OCI-LY7 (cell line): Measurements from ENCODE around the gene MATCAP1. TPM values are rescaled to one million over a fixed set of nuclear protein-coding genes. Genes with fewer than 3 reads are reported as not detected.

Source experiments
- BruUV-seq: library from RNA; stranded (reverse); fragments of 400-500 nt; replicated peaks from 2 replicates; lab custom pipeline; 2021; lab: Mats Ljungman, UMichigan
- CTCF ChIA-PET: fragments of 300-600 bp; sonication (Branson Sonifier 250); formaldehyde crosslinking; loops from one replicate; lab custom pipeline; 2022; ENCODE audit warnings: antibody characterized with exemption; ENCODE audit not compliant: unreplicated experiment; lab: Charles Lee
- POLR2A ChIA-PET: fragments of 300-600 bp; sonication (Branson Sonifier 250); formaldehyde crosslinking; loops from one replicate; lab custom pipeline; 2022; ENCODE audit warnings: antibody characterized with exemption; lab: Charles Lee
- DNase-seq: peaks from one replicate; pipeline ENCODE4 v3.0.0-alpha.2; 2015; ENCODE audit warnings: low spot score
- H2AFZ ChIP-seq: fragments of 200-600 bp; sonication (generic), shearing (Covaris generic); 2 replicates; pipeline ENCODE4 v1.6.1; 2014; ENCODE audit warnings: mild to moderate bottlenecking, antibody characterized with exemption, low read length, moderate library complexity
- H3K27ac ChIP-seq: fragments of 200-600 bp; sonication (generic); 2 replicates; pipeline ENCODE4 v1.5.1; 2014; ENCODE audit warnings: mixed run types, low read depth, mild to moderate bottlenecking, moderate library complexity, low read length, inconsistent platforms; ENCODE audit not compliant: poor library complexity, severe bottlenecking
- H3K36me3 ChIP-seq: fragments of 200-600 bp; sonication (generic); 2 replicates; pipeline ENCODE4 v1.6.1; 2014; ENCODE audit warnings: mild to moderate bottlenecking, antibody characterized with exemption, low read length, moderate library complexity, mixed read lengths; ENCODE audit not compliant: insufficient read depth
- H3K4me1 ChIP-seq: fragments of 200-600 bp; sonication (generic); 2 replicates; pipeline ENCODE4 v1.5.1; 2014; ENCODE audit warnings: mild to moderate bottlenecking, low read length; ENCODE audit not compliant: insufficient read depth, poor library complexity, severe bottlenecking
- H3K4me2 ChIP-seq: fragments of 200-600 bp; sonication (generic); 2 replicates; pipeline ENCODE4 v1.6.1; 2014; ENCODE audit warnings: mild to moderate bottlenecking, low read length
- H3K4me3 ChIP-seq: fragments of 200-600 bp; sonication (generic); 2 replicates; pipeline ENCODE4 v1.5.1; 2014; ENCODE audit warnings: mild to moderate bottlenecking, low read depth, low read length; ENCODE audit not compliant: poor library complexity, severe bottlenecking
- H3K79me2 ChIP-seq: fragments of 200-600 bp; sonication (generic); 2 replicates; pipeline ENCODE4 v1.6.1; 2016; ENCODE audit warnings: low read depth, mild to moderate bottlenecking, low read length, moderate library complexity, mixed read lengths; ENCODE audit not compliant: insufficient read depth
- H3K9me2 ChIP-seq: fragments of 200-600 bp; sonication (generic); 2 replicates; pipeline ENCODE4 v1.6.1; 2016; ENCODE audit warnings: mild to moderate bottlenecking, low read length, mixed read lengths; ENCODE audit not compliant: insufficient read depth
- H3K9me3 ChIP-seq: fragments of 200-600 bp; sonication (generic); 2 replicates; pipeline ENCODE4 v1.6.1; 2014; ENCODE audit warnings: mild to moderate bottlenecking, mixed run types, low read length, mixed read lengths
- H4K20me1 ChIP-seq: fragments of 200-600 bp; sonication (generic); 2 replicates; pipeline ENCODE4 v1.6.1; 2014; ENCODE audit warnings: mild to moderate bottlenecking, antibody characterized with exemption, low read length, moderate library complexity, mixed read lengths; ENCODE audit not compliant: insufficient read depth
- EZH2phosphoT487 ChIP-seq: fragments of 200-600 bp; sonication (generic); IDR thresholded peaks from 2 replicates; pipeline ENCODE4 v1.6.1; 2018; ENCODE audit warnings: low read depth, borderline replicate concordance, mild to moderate bottlenecking, mixed run types, antibody characterized with exemption, low read length, moderate library complexity, mixed read lengths
- intact Hi-C: fragments of 100-400 bp; cut with micrococcal nuclease; formaldehyde crosslinking; loops from one replicate; pipeline ENCODE4 v1.10.0; 2022; ENCODE audit not compliant: unreplicated experiment
- total RNA-seq, 2 experiments: library from RNA; depleted of rRNA in 1 of 2; stranded (reverse); fragments of >200 nt in 1 of 2; shearing (Covaris generic) in 1 of 2; gene quantifications; 2 replicates each; pipeline ENCODE4 v1.2.3, GENCODE V29; 2014 to 2022
- TF ChIP-seq, protein P1 (sequence below): fragments of 200-600 bp; sonication (generic); conservative IDR thresholded peaks from 2 replicates; pipeline ENCODE4 v1.5.1; 2014; ENCODE audit warnings: mild to moderate bottlenecking, antibody characterized with exemption, low read length, moderate library complexity, mixed read lengths

MATCAP1 gene
- total RNA-seq, 2 experiments from 2014 or later = 22.9 to 39.6 TPM

GRCh38 chr16:67187175-67187890 is 3.6 kb upstream of the MATCAP1 start:
- H3K79me2 ChIP-seq = peaks cover 4% of the 10 kb centered on the region; the same call in 1 of the 2 replicates
- no peaks in the 10 kb centered on the region for H3K9me3 ChIP-seq
- H2AFZ ChIP-seq = no peak overlapping the region
- no peaks in the 10 kb centered on the region for H4K20me1 ChIP-seq
- ChIA-PET POLR2A (no interaction called here), CTCF (no interaction called here)
- H3K4me3 ChIP-seq = no peak overlapping the region
- no peak overlapping the region for H3K4me2 ChIP-seq
- intact Hi-C loops = loop anchor here (10.0 kb wide), 1 partner anchor 173 kb away; no protein-coding TSS in a partner anchor
- H3K27ac ChIP-seq = no peak overlapping the region
- TF ChIP-seq, protein P1, sequence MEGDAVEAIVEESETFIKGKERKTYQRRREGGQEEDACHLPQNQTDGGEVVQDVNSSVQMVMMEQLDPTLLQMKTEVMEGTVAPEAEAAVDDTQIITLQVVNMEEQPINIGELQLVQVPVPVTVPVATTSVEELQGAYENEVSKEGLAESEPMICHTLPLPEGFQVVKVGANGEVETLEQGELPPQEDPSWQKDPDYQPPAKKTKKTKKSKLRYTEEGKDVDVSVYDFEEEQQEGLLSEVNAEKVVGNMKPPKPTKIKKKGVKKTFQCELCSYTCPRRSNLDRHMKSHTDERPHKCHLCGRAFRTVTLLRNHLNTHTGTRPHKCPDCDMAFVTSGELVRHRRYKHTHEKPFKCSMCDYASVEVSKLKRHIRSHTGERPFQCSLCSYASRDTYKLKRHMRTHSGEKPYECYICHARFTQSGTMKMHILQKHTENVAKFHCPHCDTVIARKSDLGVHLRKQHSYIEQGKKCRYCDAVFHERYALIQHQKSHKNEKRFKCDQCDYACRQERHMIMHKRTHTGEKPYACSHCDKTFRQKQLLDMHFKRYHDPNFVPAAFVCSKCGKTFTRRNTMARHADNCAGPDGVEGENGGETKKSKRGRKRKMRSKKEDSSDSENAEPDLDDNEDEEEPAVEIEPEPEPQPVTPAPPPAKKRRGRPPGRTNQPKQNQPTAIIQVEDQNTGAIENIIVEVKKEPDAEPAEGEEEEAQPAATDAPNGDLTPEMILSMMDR = no peak
- TF ChIP-seq EZH2phosphoT487 = no peak
- no TSS peak for BruUV-seq
- H3K9me2 ChIP-seq = no peaks in the 10 kb centered on the region
- H3K4me1 ChIP-seq = peaks cover 18% of the 10 kb centered on the region
- 0 out of 2 replicates have a peak, but pooled peaks cover 2% of the 10 kb centered on the region for H3K36me3 ChIP-seq
- no peak for DNase-seq

DNA sequence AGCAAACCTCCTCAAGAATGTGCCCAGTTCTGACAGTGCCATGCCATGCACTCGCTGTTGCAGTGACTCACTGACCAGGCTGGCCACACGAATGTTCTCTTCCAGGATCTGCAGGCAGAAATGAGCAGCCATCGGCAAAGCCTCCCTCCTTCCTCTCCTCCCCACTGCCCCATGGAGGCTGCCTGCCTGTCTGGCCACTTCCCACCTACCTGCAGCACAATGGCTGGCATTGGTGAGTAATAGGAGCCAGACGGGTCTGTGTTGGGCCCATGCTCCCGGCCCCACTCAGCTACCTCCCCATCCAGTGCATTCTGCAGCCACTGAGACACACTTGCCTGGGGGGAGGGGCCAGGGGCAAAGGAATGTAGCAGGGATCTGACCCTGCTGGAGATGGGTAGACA is 2.8 kb upstream of the MATCAP1 start:
- ChIA-PET POLR2A (no interaction called here), CTCF (no interaction called here)
- no peaks in the 10 kb centered on the region for H4K20me1 ChIP-seq
- H3K27ac ChIP-seq = no peak overlapping the region
- TF ChIP-seq, protein P1 = no peak
- TF ChIP-seq EZH2phosphoT487 = no peak
- peaks cover 18% of the 10 kb centered on the region for H3K4me1 ChIP-seq
- intact Hi-C loops = loop anchor here (10.0 kb wide), 1 partner anchor 172 kb away; no protein-coding TSS in a partner anchor
- H3K9me2 ChIP-seq = no peaks in the 10 kb centered on the region
- no peak overlapping the region for H3K4me2 ChIP-seq
- no peaks in the 10 kb centered on the region for H3K79me2 ChIP-seq
- BruUV-seq = no TSS peak
- no peak overlapping the region for H3K4me3 ChIP-seq
- no peak for DNase-seq
- no peak overlapping the region for H2AFZ ChIP-seq
- H3K9me3 ChIP-seq = no peaks in the 10 kb centered on the region
- H3K36me3 ChIP-seq = no peaks in the 10 kb centered on the region

GRCh38 chr16:67185651-67186134 is 1.9 kb upstream of the MATCAP1 start:
- no peak overlapping the region for H3K4me3 ChIP-seq
- H4K20me1 ChIP-seq = no peaks in the 10 kb centered on the region
- no peak for DNase-seq
- no peaks in the 10 kb centered on the region for H3K9me2 ChIP-seq
- ChIA-PET CTCF (no interaction called here), POLR2A (no interaction called here)
- TF ChIP-seq, protein P1 = peak; percentile 59; the same call in 1 of the 2 replicates
- no peak for TF ChIP-seq EZH2phosphoT487
- intact Hi-C loops = loop anchor here (1.0 to 10.0 kb wide), 2 partner anchors 171 to 208 kb away; no protein-coding TSS in a partner anchor
- no peaks in the 10 kb centered on the region for H3K9me3 ChIP-seq
- H2AFZ ChIP-seq = no peak overlapping the region; the same call in 1 of the 2 replicates
- no peaks in the 10 kb centered on the region for H3K36me3 ChIP-seq
- peaks cover 14% of the 10 kb centered on the region for H3K4me1 ChIP-seq
- no TSS peak for BruUV-seq
- no peak overlapping the region for H3K4me2 ChIP-seq
- H3K79me2 ChIP-seq = no peaks in the 10 kb centered on the region
- no peak overlapping the region for H3K27ac ChIP-seq
